Measurements from ENCODE around the gene AGPAT2. TPM values are rescaled to one million over a fixed set of nuclear protein-coding genes. Genes with fewer than 3 reads are reported as not detected.

Gene AGPAT2
- total and polyA plus RNA-seq, 8 donors, result 24.9 to 170 (median 35.4) TPM

DNA sequence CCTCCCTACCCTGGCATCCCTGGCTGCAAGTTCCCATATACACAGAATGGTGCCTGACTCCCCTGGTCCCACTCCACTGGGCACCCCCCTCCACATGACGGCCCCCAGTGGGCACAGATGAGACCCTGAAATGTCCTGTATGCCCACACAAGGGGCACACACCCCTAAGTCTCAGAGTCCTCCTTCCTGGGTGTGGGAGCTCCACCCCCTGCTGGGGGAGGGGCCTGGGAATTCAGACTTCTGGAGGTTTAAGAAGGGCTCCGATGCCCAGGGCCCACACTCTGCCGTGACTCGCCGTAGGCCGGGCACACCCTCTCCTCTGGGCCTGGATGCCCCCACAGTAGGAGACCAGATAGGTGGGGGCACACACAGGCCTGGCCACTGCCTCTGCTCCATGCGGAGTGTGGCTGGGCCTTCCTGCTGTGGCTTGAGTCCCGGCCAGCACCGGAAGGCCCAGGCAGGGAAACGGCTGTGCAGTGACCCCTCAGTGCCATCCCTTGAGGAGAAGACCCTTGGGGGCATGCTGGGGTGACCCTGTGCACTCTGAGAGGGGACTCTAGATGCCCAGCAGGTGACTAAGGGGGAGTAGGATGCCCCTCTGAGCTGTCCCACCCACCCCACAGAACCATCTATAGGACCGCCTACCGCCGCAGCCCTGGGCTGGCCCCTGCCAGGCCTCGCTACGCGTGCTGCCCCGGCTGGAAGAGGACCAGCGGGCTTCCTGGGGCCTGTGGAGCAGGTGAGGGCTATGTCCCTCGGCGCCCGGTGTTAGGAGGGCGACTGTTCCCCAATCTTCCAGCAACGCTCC is 18.1 kb downstream of the AGPAT2 start:
- DNase-seq (no peak), ATAC-seq (no peak)
- Histone ChIP-seq H3K27me3 (peaks cover 0 to 59% of the 10 kb centered on the region in 2 donors), H3K36me3 (peaks cover 0 to 33% of the 10 kb centered on the region in 2 donors), H3K9me3 (no peaks in the 10 kb centered on the region), H3K4me3 (peak overlapping the region; percentile 24 to 41), H3K4me1 (peaks cover 0 to 42% of the 10 kb centered on the region in 2 donors), H3K27ac (peak overlapping the region; percentile 73 to 77)
- TF ChIP-seq, protein P1, sequence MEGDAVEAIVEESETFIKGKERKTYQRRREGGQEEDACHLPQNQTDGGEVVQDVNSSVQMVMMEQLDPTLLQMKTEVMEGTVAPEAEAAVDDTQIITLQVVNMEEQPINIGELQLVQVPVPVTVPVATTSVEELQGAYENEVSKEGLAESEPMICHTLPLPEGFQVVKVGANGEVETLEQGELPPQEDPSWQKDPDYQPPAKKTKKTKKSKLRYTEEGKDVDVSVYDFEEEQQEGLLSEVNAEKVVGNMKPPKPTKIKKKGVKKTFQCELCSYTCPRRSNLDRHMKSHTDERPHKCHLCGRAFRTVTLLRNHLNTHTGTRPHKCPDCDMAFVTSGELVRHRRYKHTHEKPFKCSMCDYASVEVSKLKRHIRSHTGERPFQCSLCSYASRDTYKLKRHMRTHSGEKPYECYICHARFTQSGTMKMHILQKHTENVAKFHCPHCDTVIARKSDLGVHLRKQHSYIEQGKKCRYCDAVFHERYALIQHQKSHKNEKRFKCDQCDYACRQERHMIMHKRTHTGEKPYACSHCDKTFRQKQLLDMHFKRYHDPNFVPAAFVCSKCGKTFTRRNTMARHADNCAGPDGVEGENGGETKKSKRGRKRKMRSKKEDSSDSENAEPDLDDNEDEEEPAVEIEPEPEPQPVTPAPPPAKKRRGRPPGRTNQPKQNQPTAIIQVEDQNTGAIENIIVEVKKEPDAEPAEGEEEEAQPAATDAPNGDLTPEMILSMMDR (IDR thresholded peaks at IDR 0.05), result no peak
- intact Hi-C loops (cut with DNase I), result no loop called here

GRCh38 chr9:136667940-136668760 is 19.1 kb downstream of the AGPAT2 start:
- DNase-seq, result no peak
- Histone ChIP-seq H3K27ac (peak overlapping the region; percentile 73 to 77), H3K9me3 (no peaks in the 10 kb centered on the region), H3K36me3 (peaks cover 0 to 23% of the 10 kb centered on the region in 2 donors), H3K4me1 (peaks cover 0 to 39% of the 10 kb centered on the region in 2 donors), H3K4me3 (peak overlapping the region; percentile 24 to 41), H3K27me3 (peaks cover 0 to 69% of the 10 kb centered on the region in 2 donors)
- TF ChIP-seq, protein P1 (IDR thresholded peaks at IDR 0.05), result no peak
- ATAC-seq, result no peak
- intact Hi-C loops (cut with DNase I), result no loop called here

DNA sequence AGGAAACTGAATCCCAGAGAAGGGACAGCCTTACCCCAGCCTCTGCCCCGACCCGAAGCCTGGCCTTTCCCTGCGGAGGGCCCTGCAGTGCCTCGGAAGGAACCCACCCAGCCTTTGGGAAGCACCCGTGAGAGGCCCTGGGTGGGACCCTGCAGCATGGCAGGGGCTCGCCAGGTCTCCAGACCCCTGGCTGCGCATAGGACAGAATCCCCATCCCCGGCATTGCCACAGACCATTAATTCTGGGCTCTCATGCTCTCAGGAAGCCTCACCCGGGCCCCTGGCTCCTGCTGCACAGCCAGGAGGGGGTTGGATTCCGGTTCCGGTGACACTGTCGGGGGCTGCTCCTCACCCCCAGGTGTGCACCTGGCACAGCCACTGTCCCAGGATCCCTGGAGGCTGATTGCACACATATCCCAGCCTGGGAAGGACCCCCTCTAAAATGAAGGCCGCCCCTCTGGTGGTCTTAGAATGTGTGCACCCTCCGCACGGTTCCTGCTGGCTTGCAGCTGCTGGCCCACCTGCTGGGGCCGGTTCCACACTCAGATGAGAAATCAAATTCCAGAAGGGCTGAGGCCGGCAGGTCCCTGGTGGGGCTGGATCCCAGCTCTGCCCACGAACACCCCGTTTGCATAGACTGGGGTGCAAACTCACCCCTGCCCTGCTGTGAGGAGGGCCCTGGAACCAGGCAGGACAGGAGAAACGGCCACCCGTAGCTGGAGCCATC is 19.9 kb downstream of the AGPAT2 start:
- TF ChIP-seq, protein P1 (IDR thresholded peaks at IDR 0.05), result no peak
- Histone ChIP-seq H3K27ac (peak overlapping the region; percentile 73 to 77), H3K36me3 (peaks cover 0 to 15% of the 10 kb centered on the region in 2 donors), H3K4me3 (peak overlapping the region; percentile 24 to 41), H3K9me3 (no peaks in the 10 kb centered on the region), H3K4me1 (peaks cover 0 to 39% of the 10 kb centered on the region in 2 donors), H3K27me3 (peaks cover 0 to 77% of the 10 kb centered on the region in 2 donors)
- DNase-seq (no peak), ATAC-seq (no peak)
- intact Hi-C loops (cut with DNase I), result no loop called here

GRCh38 chr9:136666372-136667213 is 20.7 kb downstream of the AGPAT2 start:
- Histone ChIP-seq H3K9me3 (no peaks in the 10 kb centered on the region), H3K4me3 (peak overlapping the region; percentile 24 to 41), H3K27ac (peak overlapping the region; percentile 73 to 77), H3K4me1 (peaks cover 0 to 34% of the 10 kb centered on the region in 2 donors), H3K36me3 (peaks cover 0 to 7% of the 10 kb centered on the region in 2 donors), H3K27me3 (peaks cover 0 to 85% of the 10 kb centered on the region in 2 donors)
- intact Hi-C loops (cut with DNase I), result no loop called here
- no peak for DNase-seq
- TF ChIP-seq, protein P1 (IDR thresholded peaks at IDR 0.05), result no peak
- ATAC-seq, result no peak

Data from left lung (tissue), 10 donors.